Thoracic aorta (tissue), 2 donors: Measurements from ENCODE around the gene CEP89. TPM values are rescaled to one million over a fixed set of nuclear protein-coding genes. Genes with fewer than 3 reads are reported as not detected.

Source experiments
- total RNA-seq, 2 donors: library from RNA; depleted of rRNA; stranded (reverse); fragments of >200 nt; gene quantifications; one replicate each; pipeline versions ENCODE4 v1.1.0 to v1.2.3, GENCODE V29; 2016

Gene CEP89
- total RNA-seq, 2 donors from 2014 or later = 20.5 to 26.1 TPM

Other genes starting within 250 kb of the CEP89 start
- gene SLC7A9, start 102.2 kb downstream of the CEP89 start, total RNA-seq = under 1 TPM in 1 of 2 donors, not detected in 1; 0.56 TPM
- under 1 TPM in 1 of 2 donors, not detected in 1; 0.28 TPM for gene FAAP24, start 284 bp upstream of the CEP89 start, total RNA-seq
- gene RHPN2, start 92.9 kb upstream of the CEP89 start, total RNA-seq = 1 to 10 TPM in 1 of 2 donors, under 1 TPM in 1; 0.81 to 2.4 TPM
- gene GPATCH1, start 109.2 kb upstream of the CEP89 start, total RNA-seq = 1 to 10 TPM; 6.5 to 6.6 TPM
- not detected for gene WDR88, start 160.2 kb upstream of the CEP89 start, total RNA-seq
- gene LRP3, start 222.4 kb upstream of the CEP89 start, total RNA-seq = 10 to 100 TPM; 32.2 to 50.9 TPM